ENCODE measurements around the gene THAP3.
"Not testable (repeated sequence)": the region's sequence is repeated elsewhere in the genome, so short reads cannot be mapped to it uniquely, and the experiment has no call there.

Gene THAP3

DNA sequence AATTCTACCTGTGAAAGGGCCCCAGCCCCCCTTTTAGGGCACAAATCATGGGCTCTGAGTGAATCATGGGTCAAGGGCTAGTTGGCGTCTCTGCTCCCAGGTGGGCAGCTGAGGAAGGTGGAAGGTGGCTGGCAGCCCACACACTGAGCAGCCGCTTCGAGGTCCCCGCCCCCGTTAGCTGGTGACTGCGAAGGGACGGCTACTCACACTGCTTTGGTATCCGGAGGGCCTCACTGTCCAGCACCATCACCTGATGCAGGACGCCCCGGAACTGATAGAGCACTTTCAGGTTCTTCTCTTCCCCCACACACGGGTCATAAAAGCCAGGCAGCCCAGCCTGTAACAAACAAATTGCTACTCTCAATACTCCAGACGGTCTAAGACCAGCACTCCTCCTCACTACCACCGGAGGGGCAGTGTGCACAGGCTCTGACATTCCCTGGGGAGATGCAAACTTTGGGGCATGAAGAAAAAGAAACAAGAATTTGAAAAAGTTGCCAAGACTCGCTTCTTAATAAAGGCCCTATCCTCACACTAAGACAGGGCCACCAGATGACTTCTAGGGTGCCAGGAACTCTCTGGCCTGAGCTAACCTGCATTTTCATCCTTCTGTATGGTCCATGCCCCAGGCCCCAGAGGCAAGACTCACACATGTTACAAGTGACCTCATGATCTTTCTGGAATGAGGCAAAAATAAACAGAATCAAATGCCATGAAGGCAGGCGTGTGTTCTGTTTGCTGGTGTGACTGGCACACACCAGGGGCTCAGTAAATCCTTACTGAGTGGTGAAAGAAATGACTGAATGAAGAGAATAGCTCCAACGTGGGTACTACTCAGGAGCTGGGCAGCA is 11.5 kb downstream of the THAP3 start:
- Mint-ChIP-seq H3K9me3 (no peaks in the 10 kb centered on the region), H3K27me3 (ENCODE audit: low read depth) (no peaks in the 10 kb centered on the region), H3K4me3 (no peak overlapping the region), H3K4me1 (peaks cover 40% of the 10 kb centered on the region), H3K36me3 (ENCODE audit: low read depth) (peaks cover 59% of the 10 kb centered on the region), H3K27ac (peak overlapping the region in 1 of 3 experiments; percentile 7)
- TF ChIP-seq, protein P1, sequence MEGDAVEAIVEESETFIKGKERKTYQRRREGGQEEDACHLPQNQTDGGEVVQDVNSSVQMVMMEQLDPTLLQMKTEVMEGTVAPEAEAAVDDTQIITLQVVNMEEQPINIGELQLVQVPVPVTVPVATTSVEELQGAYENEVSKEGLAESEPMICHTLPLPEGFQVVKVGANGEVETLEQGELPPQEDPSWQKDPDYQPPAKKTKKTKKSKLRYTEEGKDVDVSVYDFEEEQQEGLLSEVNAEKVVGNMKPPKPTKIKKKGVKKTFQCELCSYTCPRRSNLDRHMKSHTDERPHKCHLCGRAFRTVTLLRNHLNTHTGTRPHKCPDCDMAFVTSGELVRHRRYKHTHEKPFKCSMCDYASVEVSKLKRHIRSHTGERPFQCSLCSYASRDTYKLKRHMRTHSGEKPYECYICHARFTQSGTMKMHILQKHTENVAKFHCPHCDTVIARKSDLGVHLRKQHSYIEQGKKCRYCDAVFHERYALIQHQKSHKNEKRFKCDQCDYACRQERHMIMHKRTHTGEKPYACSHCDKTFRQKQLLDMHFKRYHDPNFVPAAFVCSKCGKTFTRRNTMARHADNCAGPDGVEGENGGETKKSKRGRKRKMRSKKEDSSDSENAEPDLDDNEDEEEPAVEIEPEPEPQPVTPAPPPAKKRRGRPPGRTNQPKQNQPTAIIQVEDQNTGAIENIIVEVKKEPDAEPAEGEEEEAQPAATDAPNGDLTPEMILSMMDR (IDR thresholded peaks at IDR 0.05; ENCODE audit: unreplicated experiment in 3 of 3), result no peak

DNA sequence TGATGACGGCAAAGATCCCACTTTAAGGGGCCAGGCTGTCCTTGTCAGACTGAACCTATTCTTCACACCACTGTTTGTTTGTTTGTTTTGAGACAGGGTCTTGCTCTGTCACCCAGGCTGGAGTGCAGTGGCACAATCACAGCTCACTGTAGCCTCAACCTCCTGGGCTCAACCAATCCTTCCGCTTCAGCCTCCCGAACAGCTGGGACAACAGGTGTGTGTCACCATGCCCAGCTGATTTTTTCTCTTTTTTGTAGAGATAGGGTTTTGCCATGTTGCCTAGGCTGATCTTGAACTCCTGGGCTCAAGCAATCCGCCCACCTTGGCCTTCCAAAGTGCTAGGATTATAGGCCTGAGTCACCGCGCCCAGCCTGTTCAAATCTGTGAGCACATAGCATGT is 12.1 kb downstream of the THAP3 start:
- H3K27ac Mint-ChIP-seq, result not testable (repeated sequence)
- peaks cover 63% of the 10 kb centered on the region for H3K36me3 Mint-ChIP-seq (ENCODE audit: low read depth)

DNA sequence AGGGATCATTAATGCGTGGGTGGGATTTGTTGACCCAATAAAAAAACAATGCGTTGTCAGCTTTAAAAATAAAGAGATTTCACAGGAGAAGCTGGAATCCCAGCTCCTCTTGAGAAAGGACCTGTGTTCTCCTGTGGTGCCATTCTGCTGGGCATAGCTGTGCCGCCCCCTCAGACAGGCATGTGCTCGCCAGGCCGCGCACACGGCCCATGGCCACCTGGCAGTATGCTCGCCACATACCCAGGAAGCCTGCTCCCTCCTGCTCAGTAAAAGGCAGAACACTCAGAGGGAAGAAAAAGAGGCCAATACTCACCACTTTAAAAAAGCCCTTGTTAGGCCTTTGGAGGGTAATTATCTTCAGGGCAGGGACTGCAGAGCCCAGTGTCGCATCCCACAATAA is 13.1 kb downstream of the THAP3 start:
- Mint-ChIP-seq H3K27me3 (ENCODE audit: low read depth) (no peaks in the 10 kb centered on the region), H3K4me1 (peaks cover 43% of the 10 kb centered on the region), H3K4me3 (no peak overlapping the region), H3K9me3 (no peaks in the 10 kb centered on the region), H3K36me3 (ENCODE audit: low read depth) (peaks cover 70% of the 10 kb centered on the region), H3K27ac (peak overlapping the region in 2 of 3 experiments; percentile 33 to 45)
- TF ChIP-seq, protein P1 (IDR thresholded peaks at IDR 0.05; ENCODE audit: unreplicated experiment in 3 of 3), result no peak

More for the DNA sequence above, 12.1 kb downstream of the THAP3 start:
- H3K27me3 Mint-ChIP-seq (ENCODE audit: low read depth); H3K9me3 Mint-ChIP-seq; H3K4me3 Mint-ChIP-seq: not testable (repeated sequence)
- peaks cover 40% of the 10 kb centered on the region for H3K4me1 Mint-ChIP-seq

DNA sequence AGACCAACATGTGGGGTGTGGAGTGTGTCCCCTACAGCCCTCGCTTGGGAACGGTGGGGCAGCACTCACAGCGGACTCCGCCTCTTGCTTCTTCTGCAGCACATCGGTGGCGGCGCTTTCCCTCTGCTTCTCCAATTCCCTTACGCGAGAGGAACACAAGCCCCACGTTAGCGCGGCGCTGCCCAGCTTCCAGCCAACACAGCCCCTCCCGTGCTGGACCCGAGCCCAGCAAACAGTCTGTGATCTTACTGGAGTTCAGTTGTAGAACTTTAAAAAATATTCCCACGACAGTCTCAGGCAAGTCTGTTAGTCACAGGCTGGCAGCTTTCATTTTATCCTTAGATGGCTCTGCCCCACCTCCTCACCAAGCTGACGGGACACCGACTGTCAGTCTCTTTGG is 13.6 kb downstream of the THAP3 start:
- Mint-ChIP-seq H3K27ac (peak overlapping the region in 2 of 3 experiments; percentile 33 to 45), H3K36me3 (ENCODE audit: low read depth) (peaks cover 69% of the 10 kb centered on the region), H3K27me3 (ENCODE audit: low read depth) (no peaks in the 10 kb centered on the region), H3K4me3 (no peak overlapping the region), H3K9me3 (no peaks in the 10 kb centered on the region), H3K4me1 (peaks cover 43% of the 10 kb centered on the region)
- TF ChIP-seq, protein P1 (IDR thresholded peaks at IDR 0.05; ENCODE audit: unreplicated experiment in 3 of 3), result no peak

DNA sequence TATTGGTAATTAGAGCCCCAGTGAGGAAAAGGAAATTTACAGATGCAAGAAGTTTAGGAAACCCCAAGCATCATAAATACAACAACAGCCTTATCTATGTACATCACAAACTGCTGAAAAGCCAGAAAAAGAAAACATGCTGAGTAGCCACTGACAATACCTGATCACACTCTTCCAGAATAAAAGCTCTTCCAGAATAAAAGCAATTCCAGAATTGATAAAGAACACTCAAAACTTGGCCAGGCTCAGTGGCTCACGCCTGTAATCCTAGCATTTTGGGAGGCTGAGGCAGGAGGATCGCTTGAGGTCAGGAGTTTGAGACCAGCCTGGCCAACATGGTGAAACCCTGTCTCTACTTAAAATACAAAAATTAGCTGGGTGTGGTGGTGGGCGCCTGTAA is 16.2 kb downstream of the THAP3 start:
- Mint-ChIP-seq H3K36me3 (ENCODE audit: low read depth) (peaks cover 64% of the 10 kb centered on the region), H3K4me1 (peaks cover 37% of the 10 kb centered on the region)
- not testable (repeated sequence) for H3K4me3 Mint-ChIP-seq; H3K9me3 Mint-ChIP-seq; H3K27ac Mint-ChIP-seq; H3K27me3 Mint-ChIP-seq (ENCODE audit: low read depth)

DNA sequence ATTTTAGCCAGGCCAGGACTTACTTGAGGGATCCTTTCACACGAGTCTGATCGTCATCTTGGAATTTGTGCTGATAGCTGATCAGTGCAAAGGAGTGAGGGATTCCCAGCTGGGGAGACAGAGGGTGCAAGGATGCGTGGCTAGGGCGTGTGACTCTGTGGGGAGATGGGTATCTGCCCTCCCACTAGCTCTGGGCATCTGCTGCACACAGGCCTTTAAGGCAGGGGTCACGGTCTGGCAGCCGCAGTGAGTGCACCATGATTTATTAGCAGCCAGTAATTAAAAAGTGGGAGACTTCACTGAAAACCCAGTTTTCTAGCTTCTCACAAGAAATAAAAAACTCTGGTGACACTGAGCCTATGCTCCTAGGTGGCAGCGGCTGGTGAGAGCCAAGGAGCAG is 20.4 kb downstream of the THAP3 start:
- H3K27ac Mint-ChIP-seq, result peak overlapping the region in 1 of 3 experiments; percentile 79
- TF ChIP-seq, protein P1 (IDR thresholded peaks at IDR 0.05; ENCODE audit: unreplicated experiment in 3 of 3), result no peak
- no peaks in the 10 kb centered on the region for H3K27me3 Mint-ChIP-seq (ENCODE audit: low read depth)
- H3K4me1 Mint-ChIP-seq, result peaks cover 19% of the 10 kb centered on the region
- H3K9me3 Mint-ChIP-seq, result no peaks in the 10 kb centered on the region
- no peak overlapping the region for H3K4me3 Mint-ChIP-seq
- H3K36me3 Mint-ChIP-seq (ENCODE audit: low read depth), result peaks cover 33% of the 10 kb centered on the region
